Left forelimb (tissue), 1 donor: ENCODE data around the gene SPSB4.

Experiments
- DNase-seq: peaks from one replicate; pipeline ENCODE4 v3.0.0-alpha.2; 2018; ENCODE audit warnings: low spot score

The SPSB4 gene

GRCh38 chr3:141152130-141152529 lies 101.0 kb downstream of the SPSB4 start:
- DNase-seq: no peak

- DNase-seq: no peak
These were observed 101.9 kb downstream of the SPSB4 start for GRCh38 chr3:141152801-141153678.

- no peak for DNase-seq
These were observed 102.5 kb downstream of the SPSB4 start for GRCh38 chr3:141153679-141153966.

GRCh38 chr3:141164852-141165251 lies 113.7 kb downstream of the SPSB4 start:
- DNase-seq: no peak

GRCh38 chr3:141167681-141168080 lies 116.5 kb downstream of the SPSB4 start:
- no peak for DNase-seq

- DNase-seq: no peak
These were observed 119.6 kb downstream of the SPSB4 start for GRCh38 chr3:141170678-141171295.

GRCh38 chr3:141174674-141175073 lies 123.5 kb downstream of the SPSB4 start:
- DNase-seq: no peak

GRCh38 chr3:141176775-141177174 lies 125.6 kb downstream of the SPSB4 start:
- DNase-seq: no peak

GRCh38 chr3:141178026-141178425 lies 126.9 kb downstream of the SPSB4 start:
- no peak for DNase-seq

- DNase-seq: no peak
These were observed 127.4 kb downstream of the SPSB4 start for GRCh38 chr3:141178551-141178950.

- DNase-seq: no peak
These were observed 128.8 kb downstream of the SPSB4 start for GRCh38 chr3:141179983-141180382.

GRCh38 chr3:141181196-141181595 lies 130.0 kb downstream of the SPSB4 start:
- DNase-seq: no peak

GRCh38 chr3:141181819-141182218 lies 130.7 kb downstream of the SPSB4 start:
- no peak for DNase-seq

- no peak for DNase-seq
These were observed 132.5 kb downstream of the SPSB4 start for GRCh38 chr3:141183606-141184005.

GRCh38 chr3:141184430-141184829 lies 133.3 kb downstream of the SPSB4 start:
- no peak for DNase-seq

- no peak for DNase-seq
These were observed 140.1 kb downstream of the SPSB4 start for GRCh38 chr3:141191097-141191749.

- peak; percentile 99 for DNase-seq
These were observed 141.2 kb downstream of the SPSB4 start for GRCh38 chr3:141192345-141192744.

GRCh38 chr3:141193066-141193830 lies 142.1 kb downstream of the SPSB4 start:
- DNase-seq: no peak
